H7 (cell line): ENCODE data around the gene TDRD12. TPM values are rescaled to one million over a fixed set of nuclear protein-coding genes. Genes with fewer than 3 reads are reported as not detected.

Source experiments
- DNase-seq: peaks from one replicate; pipeline ENCODE4 v3.0.0; 2012
- H3K27me3 ChIP-seq: 2 replicates; pipeline ENCODE4 v1.6.0; 2011; ENCODE audit warnings: mild to moderate bottlenecking, low read length; ENCODE audit not compliant: control insufficient read depth, insufficient read depth
- H3K36me3 ChIP-seq: replicated peaks from 2 replicates; pipeline ENCODE4 v1.5.1; 2011; ENCODE audit warnings: low read length; ENCODE audit not compliant: control insufficient read depth, insufficient read depth
- H3K4me3 ChIP-seq: 2 replicates; pipeline ENCODE4 v1.5.1; 2011; ENCODE audit warnings: low read depth, mild to moderate bottlenecking, control low read depth, low read length, moderate library complexity; ENCODE audit not compliant: insufficient read depth
- total RNA-seq: library from RNA; depleted of rRNA; stranded (reverse); fragments of >200 nt; shearing (Covaris generic); gene quantifications from 2 replicates; pipeline ENCODE4 v1.2.3, GENCODE V29; 2014; rRNA removed

Gene TDRD12
- total RNA-seq, 1 experiment from 2014 or later = 0.55 TPM

DNA sequence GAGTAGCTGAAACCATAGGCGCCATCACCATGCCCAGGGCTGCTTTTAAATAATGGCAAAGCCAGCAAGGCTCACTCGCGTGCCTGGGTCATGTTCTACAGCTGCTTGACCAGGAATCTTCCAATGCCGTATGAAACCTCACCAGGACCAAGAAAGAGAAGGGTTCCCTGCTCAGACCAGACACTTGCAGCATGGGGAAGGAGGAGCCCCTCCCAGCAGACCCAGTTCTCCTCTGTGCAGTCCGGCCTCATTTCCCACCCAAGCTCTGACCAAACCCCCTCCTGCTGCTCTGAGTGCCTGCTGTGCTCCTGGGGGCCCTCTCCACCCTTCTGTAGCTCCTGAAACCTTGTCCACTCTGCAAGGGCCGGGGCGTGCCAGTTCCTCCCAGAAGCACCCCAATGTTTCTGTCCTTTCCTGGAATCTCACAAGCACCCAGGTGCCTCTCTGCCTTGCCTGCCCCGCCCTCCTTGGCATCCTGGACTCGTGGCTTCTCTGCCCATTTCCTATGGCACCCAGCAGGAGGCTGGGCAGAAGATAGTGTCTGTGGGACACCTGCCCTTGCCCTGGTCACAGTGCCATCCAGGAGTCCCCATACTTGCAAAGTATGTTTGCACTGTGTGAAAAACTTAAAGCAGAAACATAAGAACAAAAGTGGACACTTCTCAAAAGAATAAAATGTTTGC, 156.8 kb downstream of the TDRD12 start:
- DNase-seq = no peak
- Histone ChIP-seq H3K36me3 (no peaks in the 10 kb centered on the region), H3K27me3 (no peaks in the 10 kb centered on the region), H3K4me3 (no peak overlapping the region)

DNA sequence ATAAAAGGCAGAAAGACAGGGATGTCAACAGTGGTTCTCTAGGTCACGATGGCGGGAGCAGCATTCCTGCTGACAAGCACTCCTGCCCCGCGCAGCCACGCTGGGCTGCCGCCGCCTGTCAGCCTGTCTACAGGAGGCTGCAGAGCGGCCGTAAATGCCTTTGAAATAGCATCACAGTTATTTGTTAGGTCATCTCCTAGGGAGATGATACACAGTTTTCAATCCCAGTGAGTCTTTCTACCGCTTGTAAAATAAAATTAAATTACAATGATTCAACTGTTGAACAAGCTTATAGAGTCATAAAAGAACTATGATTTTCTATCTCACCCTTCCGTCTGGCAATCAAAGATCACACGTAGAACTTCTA, 157.3 kb downstream of the TDRD12 start:
- peak; percentile 41 for DNase-seq
- no peaks in the 10 kb centered on the region for H3K27me3 ChIP-seq
- H3K36me3 ChIP-seq = no peaks in the 10 kb centered on the region
- no peak overlapping the region for H3K4me3 ChIP-seq

Other genes starting within 250 kb of the TDRD12 start
- 73.7 and 105 TPM in 2 replicates for gene PDCD5, start 138.6 kb upstream of the TDRD12 start, total RNA-seq
- 40.7 and 52.0 TPM in 2 replicates for gene ANKRD27, start 44.6 kb upstream of the TDRD12 start, total RNA-seq
- gene RGS9BP, start 43.9 kb upstream of the TDRD12 start, total RNA-seq = 0.33 and 0.35 TPM in 2 replicates
- gene NUDT19, start 27.9 kb upstream of the TDRD12 start, total RNA-seq = 1.3 and 3.2 TPM in 2 replicates
- gene SLC7A9, start 150.0 kb downstream of the TDRD12 start, total RNA-seq = not detected in 2 replicates